Muscle layer of colon (tissue), 2 donors: Measurements from ENCODE around the gene NFYC.

ENCODE experiments used
- H3K27ac ChIP-seq: one replicate; pipeline ENCODE4 v1.7.0; 2013; ENCODE audit warnings: low read depth, mild to moderate bottlenecking, low read length, moderate library complexity
- H3K27me3 ChIP-seq, 2 donors: one replicate each; pipeline ENCODE4 v1.7.0; 2013; ENCODE audit warnings: low read length in 2 of 2, mild to moderate bottlenecking in 2 of 2; ENCODE audit not compliant: insufficient read depth in 2 of 2, control insufficient read depth in 1 of 2
- H3K36me3 ChIP-seq: one replicate; pipeline ENCODE4 v1.7.0; 2013; ENCODE audit warnings: mild to moderate bottlenecking, low read length; ENCODE audit not compliant: insufficient read depth
- H3K4me1 ChIP-seq: one replicate; pipeline ENCODE4 v1.7.0; 2013; ENCODE audit warnings: mild to moderate bottlenecking, low read length; ENCODE audit not compliant: insufficient read depth
- H3K4me3 ChIP-seq, 2 donors: one replicate each; pipeline ENCODE4 v1.7.0; 2013; ENCODE audit warnings: low read length in 2 of 2, low read depth in 1 of 2, mild to moderate bottlenecking in 1 of 2, moderate library complexity in 1 of 2
- H3K9ac ChIP-seq: one replicate; pipeline ENCODE4 v1.7.0; 2013; ENCODE audit warnings: low read length
- H3K9me3 ChIP-seq: one replicate; pipeline ENCODE4 v1.7.0; 2013; ENCODE audit warnings: mild to moderate bottlenecking, low read length
- donor health status: abdominal sarcoma.
- donor health status: Adenocarcinoma of cecum.

NFYC gene

GRCh38 chr1:40668769-40669525 is 22.6 kb upstream of the NFYC start:
- no peaks in the 10 kb centered on the region for H3K27me3 ChIP-seq
- no peaks in the 10 kb centered on the region for H3K9me3 ChIP-seq
- H3K27ac ChIP-seq: no peak overlapping the region
- H3K36me3 ChIP-seq: no peaks in the 10 kb centered on the region
- H3K9ac ChIP-seq: no peak overlapping the region
- H3K4me3 ChIP-seq: no peak overlapping the region
- peaks cover 9% of the 10 kb centered on the region for H3K4me1 ChIP-seq

GRCh38 chr1:40673452-40673851 is 18.1 kb upstream of the NFYC start:
- Histone ChIP-seq H3K4me3 (no peak overlapping the region), H3K9me3 (no peaks in the 10 kb centered on the region), H3K9ac (no peak overlapping the region), H3K27ac (no peak overlapping the region), H3K27me3 (no peaks in the 10 kb centered on the region), H3K4me1 (no peaks in the 10 kb centered on the region), H3K36me3 (no peaks in the 10 kb centered on the region)

DNA sequence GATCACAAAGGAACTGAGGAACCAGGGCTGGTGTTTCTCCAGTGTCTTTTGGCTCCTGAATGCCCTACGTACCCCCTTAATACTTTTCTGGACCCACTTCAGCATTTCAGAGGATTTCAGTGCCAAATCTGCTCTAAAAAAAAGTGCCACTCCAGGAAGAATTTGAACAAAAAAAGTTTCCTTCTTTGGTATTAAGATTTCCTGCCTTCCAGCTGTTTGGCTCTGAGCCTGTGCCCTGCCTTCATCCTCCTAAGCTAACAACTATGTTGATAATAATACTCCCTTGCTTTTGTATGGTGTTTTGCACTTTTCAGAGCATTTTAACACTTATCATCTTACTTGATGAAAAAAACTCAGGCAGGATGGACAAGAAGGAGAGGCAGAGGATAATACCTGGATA is 15.0 kb upstream of the NFYC start:
- no peaks in the 10 kb centered on the region for H3K4me1 ChIP-seq
- no peaks in the 10 kb centered on the region for H3K36me3 ChIP-seq
- H3K9me3 ChIP-seq: no peaks in the 10 kb centered on the region
- no peak overlapping the region for H3K9ac ChIP-seq
- no peaks in the 10 kb centered on the region for H3K27me3 ChIP-seq
- no peak overlapping the region for H3K27ac ChIP-seq
- H3K4me3 ChIP-seq: no peak overlapping the region

GRCh38 chr1:40679165-40679953 is 12.1 kb upstream of the NFYC start:
- no peak overlapping the region for H3K9ac ChIP-seq

GRCh38 chr1:40684669-40685068 is 6.8 kb upstream of the NFYC start:
- Histone ChIP-seq H3K27me3 (no peaks in the 10 kb centered on the region), H3K36me3 (peaks cover 10% of the 10 kb centered on the region), H3K4me3 (no peak overlapping the region), H3K27ac (no peak overlapping the region), H3K4me1 (no peaks in the 10 kb centered on the region), H3K9ac (no peak overlapping the region), H3K9me3 (no peaks in the 10 kb centered on the region)

More at GRCh38 chr1:40679165-40679953, 12.1 kb upstream of the NFYC start:
- no peak overlapping the region for H3K4me3 ChIP-seq
- H3K36me3 ChIP-seq: no peaks in the 10 kb centered on the region
- no peaks in the 10 kb centered on the region for H3K27me3 ChIP-seq
- no peaks in the 10 kb centered on the region for H3K4me1 ChIP-seq
- no peaks in the 10 kb centered on the region for H3K9me3 ChIP-seq
- no peak overlapping the region for H3K27ac ChIP-seq

- no peak overlapping the region for H3K4me3 ChIP-seq
- no peaks in the 10 kb centered on the region for H3K27me3 ChIP-seq
- H3K4me1 ChIP-seq: peaks cover 5% of the 10 kb centered on the region
- H3K27ac ChIP-seq: no peak overlapping the region
- H3K36me3 ChIP-seq: peaks cover 10% of the 10 kb centered on the region
- no peak overlapping the region for H3K9ac ChIP-seq
- no peaks in the 10 kb centered on the region for H3K9me3 ChIP-seq
These were observed 4.4 kb upstream of the NFYC start for GRCh38 chr1:40687059-40687458.

DNA sequence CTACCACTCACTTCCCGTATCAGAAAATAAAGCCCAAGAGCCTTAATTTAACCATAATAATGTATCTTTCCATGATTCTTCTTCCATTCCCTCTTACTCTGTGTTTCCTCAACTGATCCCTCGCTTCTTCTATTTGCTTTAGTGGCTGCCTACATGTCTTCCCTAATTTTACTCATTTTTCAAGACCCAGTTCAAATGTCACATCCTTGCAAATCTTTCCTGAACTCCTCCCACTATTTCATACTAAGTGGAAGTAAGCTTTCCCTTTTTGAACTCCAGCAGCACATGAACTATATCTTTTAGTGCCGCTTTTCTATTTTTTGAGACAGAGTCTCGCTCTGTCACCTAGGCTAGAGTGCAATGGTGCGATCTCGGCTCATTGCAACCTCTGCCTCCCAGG is 3.8 kb upstream of the NFYC start:
- Histone ChIP-seq H3K27ac (no peak overlapping the region), H3K4me3 (no peak overlapping the region), H3K9ac (no peak overlapping the region), H3K27me3 (no peaks in the 10 kb centered on the region), H3K36me3 (peaks cover 10% of the 10 kb centered on the region), H3K9me3 (no peaks in the 10 kb centered on the region), H3K4me1 (peaks cover 11% of the 10 kb centered on the region)

GRCh38 chr1:40689737-40690136 is 1.8 kb upstream of the NFYC start:
- H3K27ac ChIP-seq: no peak overlapping the region
- H3K27me3 ChIP-seq: no peaks in the 10 kb centered on the region
- H3K9me3 ChIP-seq: no peaks in the 10 kb centered on the region
- peaks cover 18% of the 10 kb centered on the region for H3K4me1 ChIP-seq
- H3K9ac ChIP-seq: no peak overlapping the region
- H3K4me3 ChIP-seq: no peak overlapping the region
- H3K36me3 ChIP-seq: peaks cover 10% of the 10 kb centered on the region

DNA sequence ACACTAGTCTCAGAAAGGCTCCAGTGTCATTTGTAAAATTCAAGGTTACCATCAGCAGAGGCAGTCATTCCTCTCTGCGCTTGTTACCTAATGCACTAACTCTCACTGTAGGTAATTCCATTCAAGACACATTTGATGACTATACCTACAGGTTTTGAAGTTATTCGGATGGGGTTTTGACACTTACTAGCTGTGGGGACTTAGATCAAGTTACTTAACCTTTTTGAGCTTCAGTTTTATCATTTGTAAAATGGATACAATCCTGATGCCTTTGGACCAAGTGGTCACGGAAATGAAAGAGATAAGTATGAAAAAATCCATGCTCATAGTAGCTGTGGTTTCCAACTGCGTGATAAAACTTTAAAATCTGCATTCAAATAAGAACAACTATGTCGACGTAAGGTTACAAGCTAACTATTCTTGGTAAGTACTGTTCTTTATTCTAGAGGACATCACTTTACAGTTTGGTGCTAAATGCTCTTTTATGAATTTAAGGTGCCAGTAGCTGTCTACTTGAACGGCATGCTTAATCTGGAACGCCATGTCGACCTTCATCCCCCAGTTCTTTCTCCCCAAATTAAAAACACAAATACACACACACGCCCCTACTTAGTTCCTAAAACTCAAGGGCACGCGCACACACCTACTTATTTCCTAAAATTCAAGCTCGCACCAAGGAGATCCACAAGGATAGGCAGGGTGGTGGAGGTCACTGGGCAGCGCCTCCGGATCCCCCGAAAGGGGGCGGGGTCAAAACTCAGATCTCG is 550 bp upstream of the NFYC start:
- peak overlapping the region; percentile 99 for H3K27ac ChIP-seq
- peak overlapping the region; percentile 18 for H3K9ac ChIP-seq
- peaks cover 8% of the 10 kb centered on the region for H3K36me3 ChIP-seq
- H3K4me3 ChIP-seq: peak overlapping the region; percentile 94
- H3K9me3 ChIP-seq: no peaks in the 10 kb centered on the region
- no peaks in the 10 kb centered on the region for H3K27me3 ChIP-seq
- H3K4me1 ChIP-seq: peaks cover 18% of the 10 kb centered on the region

DNA sequence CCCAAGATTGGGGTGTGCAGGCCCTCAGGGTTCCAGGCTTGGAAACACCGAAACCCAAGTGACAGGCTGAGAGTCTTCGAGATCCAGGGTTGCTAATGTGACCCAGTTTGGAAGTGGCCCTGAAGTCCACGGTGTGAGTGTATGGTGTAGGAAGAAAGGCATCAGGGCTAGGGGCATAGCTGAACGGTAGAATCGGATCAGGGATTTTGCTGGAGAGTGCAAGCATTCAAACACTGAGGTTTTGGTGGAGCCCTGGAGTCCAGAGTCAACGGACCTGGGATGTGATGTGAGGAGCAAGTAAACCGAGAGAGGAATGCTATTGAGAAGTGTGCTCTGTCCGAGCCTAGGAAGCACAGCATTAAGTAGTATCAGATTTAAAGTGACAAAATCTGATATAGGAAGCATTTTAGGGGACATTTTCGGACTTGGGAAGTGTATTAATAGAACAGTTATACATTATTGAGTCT is 958 bp downstream of the NFYC start:
- no peaks in the 10 kb centered on the region for H3K9me3 ChIP-seq
- H3K36me3 ChIP-seq: no peaks in the 10 kb centered on the region
- H3K4me1 ChIP-seq: peaks cover 30% of the 10 kb centered on the region
- peak overlapping the region; percentile 99 for H3K27ac ChIP-seq
- peak overlapping the region; percentile 50 for H3K9ac ChIP-seq
- no peaks in the 10 kb centered on the region for H3K27me3 ChIP-seq
- H3K4me3 ChIP-seq: peak overlapping the region; percentile 94

GRCh38 chr1:40693425-40693824 is 1.9 kb downstream of the NFYC start:
- Histone ChIP-seq H3K9me3 (no peaks in the 10 kb centered on the region), H3K4me3 (no peak overlapping the region), H3K27ac (peak overlapping the region; percentile 99), H3K4me1 (peaks cover 30% of the 10 kb centered on the region), H3K27me3 (no peaks in the 10 kb centered on the region), H3K9ac (no peak overlapping the region), H3K36me3 (no peaks in the 10 kb centered on the region)
